ENCODE data around the gene PVR.

The PVR gene

GRCh38 chr19:44645407-44646048 lies 1.8 kb downstream of the PVR start:
- Histone ChIP-seq H3K9ac (ENCODE audit: low read depth, low read length) (no peak overlapping the region), H3K4me1 (ENCODE audit: insufficient read depth, low read length) (no peaks in the 10 kb centered on the region), H3K9me3 (ENCODE audit: control insufficient read depth, insufficient read depth, low read length) (no peaks in the 10 kb centered on the region), H3K36me3 (ENCODE audit: insufficient read depth, low read length) (peaks cover 13% of the 10 kb centered on the region)

DNA sequence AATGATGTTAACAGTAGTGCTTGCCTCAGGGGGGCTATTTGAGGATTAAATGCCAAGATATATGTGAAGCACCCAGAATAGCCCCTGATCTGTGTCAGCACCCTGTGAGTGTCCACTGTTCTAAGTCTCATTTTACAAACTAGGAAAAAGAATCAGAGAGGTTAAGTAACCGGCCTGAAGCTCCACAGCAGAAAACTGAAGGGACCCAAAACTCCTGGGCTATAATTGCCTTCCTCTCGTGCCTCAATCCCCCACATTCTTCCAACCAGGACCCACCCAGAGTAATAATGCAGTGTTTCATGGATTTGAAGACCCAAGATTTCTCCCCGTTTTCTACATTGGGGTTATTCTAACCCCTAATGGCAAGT lies 2.3 kb downstream of the PVR start:
- Histone ChIP-seq H3K36me3 (ENCODE audit: insufficient read depth, low read length) (peaks cover 16% of the 10 kb centered on the region), H3K9me3 (ENCODE audit: control insufficient read depth, insufficient read depth, low read length) (no peaks in the 10 kb centered on the region), H3K9ac (ENCODE audit: low read depth, low read length) (no peak overlapping the region), H3K4me1 (ENCODE audit: insufficient read depth, low read length) (no peaks in the 10 kb centered on the region)

DNA sequence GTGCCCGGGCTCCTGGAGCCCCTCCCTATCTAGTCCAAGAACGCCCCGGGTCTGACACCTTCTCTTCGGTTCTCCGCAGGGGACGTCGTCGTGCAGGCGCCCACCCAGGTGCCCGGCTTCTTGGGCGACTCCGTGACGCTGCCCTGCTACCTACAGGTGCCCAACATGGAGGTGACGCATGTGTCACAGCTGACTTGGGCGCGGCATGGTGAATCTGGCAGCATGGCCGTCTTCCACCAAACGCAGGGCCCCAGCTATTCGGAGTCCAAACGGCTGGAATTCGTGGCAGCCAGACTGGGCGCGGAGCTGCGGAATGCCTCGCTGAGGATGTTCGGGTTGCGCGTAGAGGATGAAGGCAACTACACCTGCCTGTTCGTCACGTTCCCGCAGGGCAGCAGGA lies 3.4 kb downstream of the PVR start:
- H3K4me1 ChIP-seq (ENCODE audit: insufficient read depth, low read length) = no peaks in the 10 kb centered on the region
- H3K9ac ChIP-seq (ENCODE audit: low read depth, low read length) = no peak overlapping the region
- peaks cover 18% of the 10 kb centered on the region for H3K36me3 ChIP-seq (ENCODE audit: insufficient read depth, low read length)
- no peaks in the 10 kb centered on the region for H3K9me3 ChIP-seq (ENCODE audit: control insufficient read depth, insufficient read depth, low read length)

- H3K36me3 ChIP-seq (ENCODE audit: insufficient read depth, low read length) = peaks cover 22% of the 10 kb centered on the region
- no peak overlapping the region for H3K9ac ChIP-seq (ENCODE audit: low read depth, low read length)
- H3K4me1 ChIP-seq (ENCODE audit: insufficient read depth, low read length) = no peaks in the 10 kb centered on the region
- no peaks in the 10 kb centered on the region for H3K9me3 ChIP-seq (ENCODE audit: control insufficient read depth, insufficient read depth, low read length)
These were observed 5.0 kb downstream of the PVR start for GRCh38 chr19:44648631-44649251.

DNA sequence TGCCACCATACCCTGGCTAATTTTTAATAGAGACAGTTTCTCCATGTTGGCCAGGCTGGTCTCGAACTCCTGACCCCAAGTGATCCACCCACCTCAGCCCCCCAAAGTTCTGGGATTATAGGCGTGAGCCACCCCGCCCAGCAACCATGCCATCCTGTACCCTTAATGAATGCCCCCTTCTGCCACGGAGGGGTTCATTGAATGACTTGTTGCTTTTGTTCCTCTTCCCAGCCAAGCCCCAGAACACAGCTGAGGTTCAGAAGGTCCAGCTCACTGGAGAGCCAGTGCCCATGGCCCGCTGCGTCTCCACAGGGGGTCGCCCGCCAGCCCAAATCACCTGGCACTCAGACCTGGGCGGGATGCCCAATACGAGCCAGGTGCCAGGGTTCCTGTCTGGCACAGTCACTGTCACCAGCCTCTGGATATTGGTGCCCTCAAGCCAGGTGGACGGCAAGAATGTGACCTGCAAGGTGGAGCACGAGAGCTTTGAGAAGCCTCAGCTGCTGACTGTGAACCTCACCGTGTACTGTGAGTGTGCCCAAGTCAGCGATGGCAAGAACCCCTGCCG lies 6.0 kb downstream of the PVR start:
- peaks cover 22% of the 10 kb centered on the region for H3K36me3 ChIP-seq (ENCODE audit: insufficient read depth, low read length)
- no peaks in the 10 kb centered on the region for H3K4me1 ChIP-seq (ENCODE audit: insufficient read depth, low read length)
- H3K9ac ChIP-seq (ENCODE audit: low read depth, low read length) = no peak overlapping the region
- H3K9me3 ChIP-seq (ENCODE audit: control insufficient read depth, insufficient read depth, low read length) = no peaks in the 10 kb centered on the region

- H3K9ac ChIP-seq (ENCODE audit: low read depth, low read length) = no peak overlapping the region
- no peaks in the 10 kb centered on the region for H3K9me3 ChIP-seq (ENCODE audit: control insufficient read depth, insufficient read depth, low read length)
- no peaks in the 10 kb centered on the region for H3K4me1 ChIP-seq (ENCODE audit: insufficient read depth, low read length)
- peaks cover 32% of the 10 kb centered on the region for H3K36me3 ChIP-seq (ENCODE audit: insufficient read depth, low read length)
These were observed 9.6 kb downstream of the PVR start for GRCh38 chr19:44653343-44653742.

GRCh38 chr19:44653977-44654774 lies 10.5 kb downstream of the PVR start:
- Histone ChIP-seq H3K36me3 (ENCODE audit: insufficient read depth, low read length) (peaks cover 27% of the 10 kb centered on the region), H3K9ac (ENCODE audit: low read depth, low read length) (no peak overlapping the region), H3K4me1 (ENCODE audit: insufficient read depth, low read length) (no peaks in the 10 kb centered on the region), H3K9me3 (ENCODE audit: control insufficient read depth, insufficient read depth, low read length) (no peaks in the 10 kb centered on the region)

- Histone ChIP-seq H3K9me3 (ENCODE audit: control insufficient read depth, insufficient read depth, low read length) (no peaks in the 10 kb centered on the region), H3K9ac (ENCODE audit: low read depth, low read length) (no peak overlapping the region), H3K4me1 (ENCODE audit: insufficient read depth, low read length) (no peaks in the 10 kb centered on the region), H3K36me3 (ENCODE audit: insufficient read depth, low read length) (peaks cover 17% of the 10 kb centered on the region)
These were observed 13.7 kb downstream of the PVR start for GRCh38 chr19:44657211-44657921.

- H3K9me3 ChIP-seq (ENCODE audit: control insufficient read depth, insufficient read depth, low read length) = no peaks in the 10 kb centered on the region
- H3K9ac ChIP-seq (ENCODE audit: low read depth, low read length) = no peak overlapping the region
- peaks cover 14% of the 10 kb centered on the region for H3K36me3 ChIP-seq (ENCODE audit: insufficient read depth, low read length)
- H3K4me1 ChIP-seq (ENCODE audit: insufficient read depth, low read length) = no peaks in the 10 kb centered on the region
These were observed 14.5 kb downstream of the PVR start for GRCh38 chr19:44658069-44658733.

- Histone ChIP-seq H3K4me1 (ENCODE audit: insufficient read depth, low read length) (no peaks in the 10 kb centered on the region), H3K9me3 (ENCODE audit: control insufficient read depth, insufficient read depth, low read length) (no peaks in the 10 kb centered on the region), H3K9ac (ENCODE audit: low read depth, low read length) (no peak overlapping the region), H3K36me3 (ENCODE audit: insufficient read depth, low read length) (peaks cover 19% of the 10 kb centered on the region)
These were observed 16.4 kb downstream of the PVR start for GRCh38 chr19:44660081-44660480.

GRCh38 chr19:44661205-44661604 lies 17.5 kb downstream of the PVR start:
- peaks cover 19% of the 10 kb centered on the region for H3K36me3 ChIP-seq (ENCODE audit: insufficient read depth, low read length)

GRCh38 chr19:44661904-44662303 lies 18.2 kb downstream of the PVR start:
- Histone ChIP-seq H3K36me3 (ENCODE audit: insufficient read depth, low read length) (peaks cover 16% of the 10 kb centered on the region), H3K9me3 (ENCODE audit: control insufficient read depth, insufficient read depth, low read length) (no peaks in the 10 kb centered on the region), H3K4me1 (ENCODE audit: insufficient read depth, low read length) (no peaks in the 10 kb centered on the region), H3K9ac (ENCODE audit: low read depth, low read length) (no peak overlapping the region)

More at GRCh38 chr19:44661205-44661604, 17.5 kb downstream of the PVR start:
- no peak overlapping the region for H3K9ac ChIP-seq (ENCODE audit: low read depth, low read length)
- H3K4me1 ChIP-seq (ENCODE audit: insufficient read depth, low read length) = no peaks in the 10 kb centered on the region
- no peaks in the 10 kb centered on the region for H3K9me3 ChIP-seq (ENCODE audit: control insufficient read depth, insufficient read depth, low read length)

- Histone ChIP-seq H3K9me3 (ENCODE audit: control insufficient read depth, insufficient read depth, low read length) (no peaks in the 10 kb centered on the region), H3K9ac (ENCODE audit: low read depth, low read length) (no peak overlapping the region), H3K36me3 (ENCODE audit: insufficient read depth, low read length) (peaks cover 14% of the 10 kb centered on the region), H3K4me1 (ENCODE audit: insufficient read depth, low read length) (no peaks in the 10 kb centered on the region)
These were observed 19.1 kb downstream of the PVR start for GRCh38 chr19:44662691-44663385.

All from ES-I3 (cell line).